ENCODE data around the gene SLC30A1. TPM values are rescaled to one million over a fixed set of nuclear protein-coding genes. Genes with fewer than 3 reads are reported as not detected.

SLC30A1 gene
- total and polyA plus RNA-seq, 7 donors: 4.2 to 11.8 (median 7.9) TPM

GRCh38 chr1:211588711-211589110 is 9.8 kb upstream of the SLC30A1 start:
- WGBS, 2 donors: 96 to 97% methylated on average over 4 of the region's 4 CpGs
- Histone ChIP-seq H3K27ac (no peak overlapping the region), H3K4me1 (peaks cover 0 to 8% (median 0%) of the 10 kb centered on the region in 4 donors), H3K27me3 (no peaks in the 10 kb centered on the region), H3K9me3 (no peaks in the 10 kb centered on the region), H3K4me3 (no peak overlapping the region), H3K36me3 (no peaks in the 10 kb centered on the region)
- no peak for TF ChIP-seq EP300 (IDR thresholded peaks at IDR 0.05)
- no peak for TF ChIP-seq POLR2AphosphoS5 (IDR thresholded peaks at IDR 0.05)
- intact Hi-C loops (cut with DNase I): loop anchor here (10.0 kb wide), 1 partner anchor 214 kb away; no protein-coding TSS in a partner anchor
- no peak for DNase-seq

- Histone ChIP-seq H3K27me3 (no peaks in the 10 kb centered on the region), H3K27ac (no peak overlapping the region), H3K4me1 (peaks cover 0 to 6% (median 2%) of the 10 kb centered on the region in 4 donors), H3K9me3 (no peaks in the 10 kb centered on the region), H3K36me3 (no peaks in the 10 kb centered on the region), H3K4me3 (no peak overlapping the region)
- 80 to 93% methylated on average over 2 of the region's 2 CpGs for WGBS, 2 donors
- TF ChIP-seq CTCF (IDR thresholded peaks at IDR 0.05): no peak
- TF ChIP-seq POLR2AphosphoS5 (IDR thresholded peaks at IDR 0.05): no peak
- no peak for TF ChIP-seq EP300 (IDR thresholded peaks at IDR 0.05)
- TF ChIP-seq POLR2A (IDR thresholded peaks at IDR 0.05): no peak
- intact Hi-C loops (cut with DNase I): loop anchor here (10.0 kb wide), 1 partner anchor 212 kb away; no protein-coding TSS in a partner anchor
- DNase-seq: no peak
These were observed 8.2 kb upstream of the SLC30A1 start for GRCh38 chr1:211587123-211587522.

GRCh38 chr1:211586538-211586937 is 7.6 kb upstream of the SLC30A1 start:
- Histone ChIP-seq H3K36me3 (no peaks in the 10 kb centered on the region), H3K9me3 (no peaks in the 10 kb centered on the region), H3K27ac (no peak overlapping the region), H3K4me1 (peaks cover 0 to 9% (median 8%) of the 10 kb centered on the region in 4 donors), H3K27me3 (no peaks in the 10 kb centered on the region), H3K4me3 (no peak overlapping the region)
- WGBS, 2 donors: 82 to 87% methylated on average over 4 of the region's 4 CpGs
- DNase-seq: no peak
- intact Hi-C loops (cut with DNase I): loop anchor here (10.0 kb wide), 1 partner anchor 212 kb away; no protein-coding TSS in a partner anchor
- TF ChIP-seq POLR2A (IDR thresholded peaks at IDR 0.05) (no peak), POLR2AphosphoS5 (IDR thresholded peaks at IDR 0.05) (no peak), EP300 (IDR thresholded peaks at IDR 0.05) (no peak), CTCF (IDR thresholded peaks at IDR 0.05) (no peak)

GRCh38 chr1:211583011-211583992 is 4.3 kb upstream of the SLC30A1 start:
- H3K4me3 ChIP-seq: no peak overlapping the region
- H3K36me3 ChIP-seq: no peaks in the 10 kb centered on the region
- TF ChIP-seq CTCF (IDR thresholded peaks at IDR 0.05): no peak
- TF ChIP-seq EP300 (IDR thresholded peaks at IDR 0.05): no peak
- TF ChIP-seq POLR2AphosphoS5 (IDR thresholded peaks at IDR 0.05): no peak
- TF ChIP-seq POLR2A (IDR thresholded peaks at IDR 0.05): no peak
- peak overlapping the region in 1 of 4 donors; percentile 98 for H3K27ac ChIP-seq
- no peaks in the 10 kb centered on the region for H3K9me3 ChIP-seq
- H3K4me1 ChIP-seq: peaks cover 0 to 23% (median 21%) of the 10 kb centered on the region in 4 donors
- intact Hi-C loops (cut with DNase I): loop anchor here (10.0 kb wide), 1 partner anchor 209 kb away; no protein-coding TSS in a partner anchor
- DNase-seq: no peak
- no peaks in the 10 kb centered on the region for H3K27me3 ChIP-seq
- 85 to 88% methylated on average over 11 of the region's 11 CpGs for WGBS, 2 donors

GRCh38 chr1:211581526-211581925 is 2.6 kb upstream of the SLC30A1 start:
- Histone ChIP-seq H3K9me3 (no peaks in the 10 kb centered on the region), H3K4me1 (peaks cover 0 to 29% (median 26%) of the 10 kb centered on the region in 4 donors), H3K27me3 (no peaks in the 10 kb centered on the region), H3K4me3 (no peak overlapping the region), H3K27ac (peak overlapping the region; percentile 96 to 98 (median 98)), H3K36me3 (no peaks in the 10 kb centered on the region)
- WGBS, 2 donors: 52 to 65% methylated on average over 3 of the region's 3 CpGs
- DNase-seq: peak; percentile 75
- intact Hi-C loops (cut with DNase I): loop anchor here (10.0 kb wide), 1 partner anchor 207 kb away; no protein-coding TSS in a partner anchor
- TF ChIP-seq POLR2A (IDR thresholded peaks at IDR 0.05) (no peak), POLR2AphosphoS5 (IDR thresholded peaks at IDR 0.05) (peak in 2 of 4 donors; percentile 9 to 50)

Measured in sigmoid colon (tissue), 7 donors.